HTR-8/SVneo (cell line): ENCODE measurements around the gene MDM2.
A peak's percentile ranks its signal among the peaks of the same experiment; 100 is the strongest.
"Not testable (repeated sequence)": the region's sequence is repeated elsewhere in the genome, so short reads cannot be mapped to it uniquely, and the experiment has no call there.

Source experiments
- DNase-seq: peaks from one replicate; pipeline ENCODE4 v3.0.0; 2011; ENCODE audit warnings: low spot score, mixed read lengths; ENCODE audit not compliant: insufficient read length
- FAIRE-seq: peaks from 2 replicates; lab custom pipeline; 2011; peaks lifted over from hg19 to GRCh38; lab: Jason Lieb, UNC

Gene MDM2

GRCh38 chr12:68785358-68785757 is 22.6 kb upstream of the MDM2 start:
- FAIRE-seq = no peak
- DNase-seq = no peak

- no peak for FAIRE-seq
- no peak for DNase-seq
These were observed 22.2 kb upstream of the MDM2 start for GRCh38 chr12:68785823-68786222.

GRCh38 chr12:68786929-68787328 is 21.0 kb upstream of the MDM2 start:
- FAIRE-seq = no peak

GRCh38 chr12:68788554-68789143 is 19.3 kb upstream of the MDM2 start:
- DNase-seq (no peak), FAIRE-seq (no peak)

More at GRCh38 chr12:68786929-68787328, 21.0 kb upstream of the MDM2 start:
- peak; percentile 17 for DNase-seq

GRCh38 chr12:68789144-68789878 is 18.7 kb upstream of the MDM2 start:
- DNase-seq = no peak

GRCh38 chr12:68790081-68790951 is 17.7 kb upstream of the MDM2 start:
- DNase-seq (no peak), FAIRE-seq (no peak)

More at GRCh38 chr12:68789144-68789878, 18.7 kb upstream of the MDM2 start:
- FAIRE-seq = no peak

- FAIRE-seq = no peak
These were observed 17.1 kb upstream of the MDM2 start for GRCh38 chr12:68790952-68791234.

GRCh38 chr12:68791897-68792481 is 16.0 kb upstream of the MDM2 start:
- DNase-seq (no peak), FAIRE-seq (no peak)

More at GRCh38 chr12:68790952-68791234, 17.1 kb upstream of the MDM2 start:
- DNase-seq = no peak

GRCh38 chr12:68792952-68793351 is 15.0 kb upstream of the MDM2 start:
- DNase-seq (peak; percentile 75), FAIRE-seq (no peak)

- no peak for DNase-seq
- no peak for FAIRE-seq
These were observed 14.5 kb upstream of the MDM2 start for GRCh38 chr12:68793436-68793835.

- no peak for DNase-seq
- FAIRE-seq = no peak
These were observed 13.9 kb upstream of the MDM2 start for GRCh38 chr12:68793975-68794652.

- no peak for DNase-seq
- no peak for FAIRE-seq
These were observed 13.2 kb upstream of the MDM2 start for GRCh38 chr12:68794653-68795251.

- DNase-seq = no peak
- FAIRE-seq = no peak
These were observed 11.6 kb upstream of the MDM2 start for GRCh38 chr12:68796399-68796798.

- no peak for DNase-seq
- no peak for FAIRE-seq
These were observed 9.1 kb upstream of the MDM2 start for GRCh38 chr12:68798882-68799234.

GRCh38 chr12:68800294-68800693 is 7.7 kb upstream of the MDM2 start:
- FAIRE-seq (no peak), DNase-seq (no peak)

- DNase-seq, FAIRE-seq: not testable (repeated sequence)
These were observed 6.9 kb upstream of the MDM2 start for GRCh38 chr12:68801124-68801523.

- not testable (repeated sequence) for DNase-seq, FAIRE-seq
These were observed 5.6 kb upstream of the MDM2 start for GRCh38 chr12:68802372-68802745.

- FAIRE-seq, DNase-seq: not testable (repeated sequence)
These were observed 4.9 kb upstream of the MDM2 start for GRCh38 chr12:68802911-68803651.
